Right lobe of liver (tissue), 4 donors: ENCODE measurements around the gene MINAR1.

ENCODE experiments used
- CTCF ChIP-seq, 4 donors: fragments of 200-600 bp in 3 of 4; fragments of 450-650 bp in 1 of 4; IDR thresholded peaks; one replicate each; pipeline versions ENCODE4 v1.5.1 to v1.8.0; 2016 to 2022; ENCODE audit warnings: antibody characterized with exemption in 4 of 4, mild to moderate bottlenecking in 2 of 4
- POLR2A ChIP-seq: fragments of 450-650 bp; IDR thresholded peaks from one replicate; pipeline ENCODE4 v1.6.1; 2017; ENCODE audit warnings: antibody characterized with exemption, mild to moderate bottlenecking
- donor health status: DM: no; HTN: no; CAD: no.
- donor health status: DM: no; HTN: no; CAD: no.
- donor health status: DM: no; HTN: yes; CAD: no.

- TF ChIP-seq CTCF (IDR thresholded peaks at IDR 0.05) (no peak), POLR2A (no peak)
These were observed 1.3 kb downstream of the MINAR1 start for GRCh38 chr15:79433276-79433990.
